ENCODE data around the gene CDH20. TPM values are rescaled to one million over a fixed set of nuclear protein-coding genes. Genes with fewer than 3 reads are reported as not detected.

Gene CDH20
- total and polyA plus RNA-seq, 2 of the 4 experiments (the other 2 are of a cell fraction) = not detected

DNA sequence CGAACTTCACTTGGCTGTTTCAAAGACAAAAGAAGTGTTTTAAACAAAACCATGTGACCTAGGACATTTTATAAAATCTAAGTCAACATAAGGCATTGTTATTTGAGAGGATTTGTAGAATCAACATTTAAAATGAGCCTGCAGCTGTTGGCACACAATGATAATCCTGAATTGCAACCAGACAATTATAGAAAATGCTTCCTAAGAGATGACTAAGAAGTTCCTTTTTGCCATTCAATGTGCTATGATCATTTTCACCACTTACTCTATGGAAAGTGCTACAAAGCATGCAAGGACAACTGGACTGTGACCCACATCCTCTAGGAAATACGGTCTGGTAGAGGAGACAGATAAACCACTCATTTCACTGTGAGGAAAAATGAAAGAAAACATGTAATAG is 246.4 kb downstream of the CDH20 start:
- TF ChIP-seq MAFK (IDR thresholded peaks at IDR 0.05; ENCODE audit: low read depth, low read length) = no peak
- TF ChIP-seq NFE2L2 (IDR thresholded peaks at IDR 0.05; ENCODE audit: low read depth, low read length) = no peak
- TF ChIP-seq RAD21 (IDR thresholded peaks at IDR 0.05; ENCODE audit: low read length) = no peak
- TF ChIP-seq, protein P1, sequence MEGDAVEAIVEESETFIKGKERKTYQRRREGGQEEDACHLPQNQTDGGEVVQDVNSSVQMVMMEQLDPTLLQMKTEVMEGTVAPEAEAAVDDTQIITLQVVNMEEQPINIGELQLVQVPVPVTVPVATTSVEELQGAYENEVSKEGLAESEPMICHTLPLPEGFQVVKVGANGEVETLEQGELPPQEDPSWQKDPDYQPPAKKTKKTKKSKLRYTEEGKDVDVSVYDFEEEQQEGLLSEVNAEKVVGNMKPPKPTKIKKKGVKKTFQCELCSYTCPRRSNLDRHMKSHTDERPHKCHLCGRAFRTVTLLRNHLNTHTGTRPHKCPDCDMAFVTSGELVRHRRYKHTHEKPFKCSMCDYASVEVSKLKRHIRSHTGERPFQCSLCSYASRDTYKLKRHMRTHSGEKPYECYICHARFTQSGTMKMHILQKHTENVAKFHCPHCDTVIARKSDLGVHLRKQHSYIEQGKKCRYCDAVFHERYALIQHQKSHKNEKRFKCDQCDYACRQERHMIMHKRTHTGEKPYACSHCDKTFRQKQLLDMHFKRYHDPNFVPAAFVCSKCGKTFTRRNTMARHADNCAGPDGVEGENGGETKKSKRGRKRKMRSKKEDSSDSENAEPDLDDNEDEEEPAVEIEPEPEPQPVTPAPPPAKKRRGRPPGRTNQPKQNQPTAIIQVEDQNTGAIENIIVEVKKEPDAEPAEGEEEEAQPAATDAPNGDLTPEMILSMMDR (conservative IDR thresholded peaks at IDR 0.05; ENCODE audit: low read depth, low read length) = no peak
- no peak for TF ChIP-seq RCOR1 (IDR thresholded peaks at IDR 0.05; ENCODE audit: insufficient replicate concordance, low read length)
- TF ChIP-seq BHLHE40 (IDR thresholded peaks at IDR 0.05; ENCODE audit: low read depth, low read length) = no peak
- no peak for TF ChIP-seq CHD1 (IDR thresholded peaks at IDR 0.05; ENCODE audit: low read depth, low read length)
- TF ChIP-seq POLR2A (IDR thresholded peaks at IDR 0.05; ENCODE audit: low read depth, low read length) = no peak
- TF ChIP-seq RFX5 (IDR thresholded peaks at IDR 0.05; ENCODE audit: low read depth, low read length) = no peak
- TF ChIP-seq SMC3 (IDR thresholded peaks at IDR 0.05; ENCODE audit: low read depth, low read length) = no peak
- TF ChIP-seq, protein P2, sequence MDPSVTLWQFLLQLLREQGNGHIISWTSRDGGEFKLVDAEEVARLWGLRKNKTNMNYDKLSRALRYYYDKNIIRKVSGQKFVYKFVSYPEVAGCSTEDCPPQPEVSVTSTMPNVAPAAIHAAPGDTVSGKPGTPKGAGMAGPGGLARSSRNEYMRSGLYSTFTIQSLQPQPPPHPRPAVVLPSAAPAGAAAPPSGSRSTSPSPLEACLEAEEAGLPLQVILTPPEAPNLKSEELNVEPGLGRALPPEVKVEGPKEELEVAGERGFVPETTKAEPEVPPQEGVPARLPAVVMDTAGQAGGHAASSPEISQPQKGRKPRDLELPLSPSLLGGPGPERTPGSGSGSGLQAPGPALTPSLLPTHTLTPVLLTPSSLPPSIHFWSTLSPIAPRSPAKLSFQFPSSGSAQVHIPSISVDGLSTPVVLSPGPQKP (IDR thresholded peaks at IDR 0.05; ENCODE audit: borderline replicate concordance, low read depth, low read length) = no peak
- TF ChIP-seq CEBPB (IDR thresholded peaks at IDR 0.05; ENCODE audit: low read depth, low read length) = no peak
- no TSS peak for BruUV-seq (replicated peaks)
- H3K4me2 ChIP-seq (ENCODE audit: low read depth, low read length) = peak overlapping the region; percentile 18; the same call in 1 of the 2 replicates

More for the DNA sequence above, 246.4 kb downstream of the CDH20 start:
- H3K9me3 ChIP-seq (ENCODE audit: control insufficient read depth, insufficient read depth, low read length) = no peaks in the 10 kb centered on the region
- no peak overlapping the region for H2BK5ac ChIP-seq (ENCODE audit: low read depth, low read length, poor library complexity, severe bottlenecking)
- no peak overlapping the region for H4K8ac ChIP-seq (ENCODE audit: low read depth in 2 of 2, low read length in 2 of 2)
- no peak overlapping the region for H3K9ac ChIP-seq (ENCODE audit: low read depth, low read length)
- DNase-seq (no peak), ATAC-seq (ENCODE audit: low read depth) (no peak)
- H4K91ac ChIP-seq (ENCODE audit: insufficient read depth, low read depth, low read length) = no peak overlapping the region
- no peak overlapping the region for H2BK20ac ChIP-seq (ENCODE audit: low read depth, low read length)
- dilution Hi-C loops (cut with HindIII; ENCODE audit: low sequenced_read_pairs, unreplicated experiment) (no loop called here), intact Hi-C loops (cut with micrococcal nuclease) (no loop called here), in situ Hi-C loops (cut with MboI; ENCODE audit: low sequenced_read_pairs) (loop anchor here (10.0 kb wide), 2 partner anchors 315 to 555 kb away; partner anchors contain the start of gene RNF152)
- peaks cover 4% of the 10 kb centered on the region for H3K9me1 ChIP-seq (ENCODE audit: insufficient read depth, low read length)
- H3K79me1 ChIP-seq (ENCODE audit: low read depth in 1 of 2, low read length in 2 of 2) = no peaks in the 10 kb centered on the region
- H3K56ac ChIP-seq (ENCODE audit: extremely low read depth, insufficient read depth, low read length) = no peak overlapping the region
- H2AK9ac ChIP-seq (replicated peaks; ENCODE audit: low read depth, low read length, poor library complexity) = no peak overlapping the region
- ChIA-PET POLR2A (ENCODE audit: unreplicated experiment) (no interaction called here), CTCF (no interaction called here)
- H3K14ac ChIP-seq (replicated peaks; ENCODE audit: low read depth, low read length) = 0 out of 2 replicates have a peak overlapping the region, but pooled peaks have one; percentile 29
- no peak overlapping the region for H3K4ac ChIP-seq (ENCODE audit: low read depth, low read length)
- H3K4me3 ChIP-seq (ENCODE audit: insufficient read depth, low read depth, low read length) = no peak overlapping the region
- no CpG with 5 or more reads among the region's 2 CpGs for WGBS, 2 experiments (ENCODE audit: extremely low coverage in 2 of 2, insufficient read length in 1 of 2)
- H3K36me3 ChIP-seq (ENCODE audit: control insufficient read depth, insufficient read depth, low read length) = no peaks in the 10 kb centered on the region
- no peak overlapping the region for H2AFZ ChIP-seq (replicated peaks; ENCODE audit: low read length, poor library complexity)
- no peaks in the 10 kb centered on the region for H3K27me3 ChIP-seq (ENCODE audit: control insufficient read depth, insufficient read depth, low read length)
- no peak overlapping the region for H3K27ac ChIP-seq (ENCODE audit: insufficient read depth, low read length)
- H2BK120ac ChIP-seq (ENCODE audit: low read depth, low read length) = no peak overlapping the region
- H2AK5ac ChIP-seq (ENCODE audit: low read depth, low read length) = no peak overlapping the region
- H3K4me1 ChIP-seq (ENCODE audit: control insufficient read depth, insufficient read depth, low read length) = peaks cover 6% of the 10 kb centered on the region
- H3K18ac ChIP-seq (ENCODE audit: low read depth, low read length) = no peak overlapping the region
- no peak overlapping the region for H2BK15ac ChIP-seq (ENCODE audit: low read depth, low read length)
- H4K20me1 ChIP-seq (ENCODE audit: insufficient read depth, low read length) = no peaks in the 10 kb centered on the region
- H3K23ac ChIP-seq (ENCODE audit: low read depth, low read length) = no peak overlapping the region
- no peak overlapping the region for H4K5ac ChIP-seq (ENCODE audit: low read depth, low read length)
